ENCODE data around the gene VAC14. TPM values are rescaled to one million over a fixed set of nuclear protein-coding genes. Genes with fewer than 3 reads are reported as not detected.

VAC14 gene
- total and polyA plus RNA-seq, 2 of the 8 experiments (the other 6 are each of a cell fraction or from before 2014, with no cell fraction given) = 56.0 to 108 TPM

DNA sequence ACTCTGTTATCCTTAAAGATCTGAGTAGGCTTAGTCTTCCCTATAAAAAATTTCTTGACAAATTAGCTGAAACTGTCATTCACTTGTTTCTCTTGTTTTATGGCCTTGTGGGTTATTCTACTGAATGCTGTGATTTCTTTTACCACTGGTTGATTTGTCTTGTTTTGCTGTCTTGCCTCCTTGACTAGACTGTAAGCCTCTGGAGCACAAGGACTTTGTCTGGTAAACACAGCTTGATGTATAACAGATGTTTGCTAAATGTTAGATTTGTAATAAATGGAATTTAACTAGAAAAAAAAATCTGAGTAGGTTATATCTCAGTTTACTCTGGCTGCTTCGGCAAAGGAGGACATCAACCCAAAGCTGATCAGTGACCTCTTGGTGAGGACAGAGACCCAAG is 21.6 kb downstream of the VAC14 start:
- H3K9me3 ChIP-seq (ENCODE audit: insufficient read depth in 2 of 2, low read depth in 1 of 2, low read length in 1 of 2) = peaks cover 3 to 5% of the 10 kb centered on the region in 2 experiments; a peak in 1 of 4 replicates
- H3K27me3 ChIP-seq (replicated peaks in 1 of 4; ENCODE audit: control insufficient read depth in 3 of 4, extremely low read depth in 1 of 4, insufficient read depth in 3 of 4, low read length in 3 of 4) = no peaks in the 10 kb centered on the region
- no peak overlapping the region for H2BK120ac ChIP-seq (replicated peaks; ENCODE audit: low read depth, low read length)
- H3K4me3 ChIP-seq (ENCODE audit: extremely low read depth in 1 of 4, insufficient read depth in 2 of 4, low read depth in 3 of 4, low read length in 4 of 4) = no peak overlapping the region
- DNase-seq (ENCODE audit: low read depth in 1 of 2, low spot score in 2 of 2) (no peak), FAIRE-seq (no peak)
- no peak for TF ChIP-seq KDM4A (IDR thresholded peaks at IDR 0.05; ENCODE audit: low read depth, low read length, severe bottlenecking)
- no peak for TF ChIP-seq TAF7 (optimal IDR thresholded peaks at IDR 0.05; ENCODE audit: borderline replicate concordance, low read depth, low read length)
- 100% methylated on average over 1 of the region's 1 CpG; no CpG with 5 or more reads in 1 of the 2 experiments for WGBS, 2 experiments (ENCODE audit: extremely low coverage in 1 of 2, insufficient coverage in 1 of 2, insufficient read length in 1 of 2, insufficient replicate concordance in 2 of 2, low coverage in 1 of 2, low lambda C conversion rate in 2 of 2, missing lambda C conversion rate in 1 of 2)
- POLR2A ChIA-PET (ENCODE audit: partially characterized antibody) = interaction anchor here (1.0 to 2.2 kb wide), 5 partner anchors 9 to 97 kb away, joined by 3 to 6 read pairs (median 3); no protein-coding TSS in a partner anchor
- H2AK5ac ChIP-seq (ENCODE audit: low read depth, low read length) = no peak overlapping the region
- H2BK15ac ChIP-seq (ENCODE audit: low read length) = no peak overlapping the region
- H3K9ac ChIP-seq (replicated peaks in 1 of 4; ENCODE audit: extremely low read depth in 1 of 4, low read depth in 3 of 4, low read length in 3 of 4) = no peak overlapping the region
- H2AFZ ChIP-seq (ENCODE audit: low read length) = no peak overlapping the region
- no peak overlapping the region for H3K14ac ChIP-seq (ENCODE audit: insufficient read length)
- no peak overlapping the region for H4K5ac ChIP-seq (ENCODE audit: insufficient read length, low read depth, low read length)
- no peak overlapping the region for H3K4me2 ChIP-seq (ENCODE audit: insufficient read depth in 1 of 2, low read depth in 2 of 2, low read length in 2 of 2)
- no peaks in the 10 kb centered on the region for H3K23me2 ChIP-seq (ENCODE audit: low read depth, low read length)
- H3K56ac ChIP-seq (replicated peaks; ENCODE audit: insufficient read length, low read depth, low read length) = no peak overlapping the region
- no peak overlapping the region for H2BK12ac ChIP-seq (ENCODE audit: low read depth, low read length)
- no peak overlapping the region for H4K91ac ChIP-seq (replicated peaks; ENCODE audit: insufficient read length, low read length)
- H4K8ac ChIP-seq (ENCODE audit: extremely low read depth, insufficient read depth, low read length) = no peak overlapping the region
- no peaks in the 10 kb centered on the region; a peak in 1 of 7 replicates for H3K4me1 ChIP-seq (replicated peaks in 1 of 4; ENCODE audit: control insufficient read depth in 3 of 4, insufficient read depth in 4 of 4, low read length in 3 of 4)
- H3K79me1 ChIP-seq (ENCODE audit: low read depth, low read length) = no peaks in the 10 kb centered on the region
- no peak overlapping the region for H3K4ac ChIP-seq (replicated peaks; ENCODE audit: insufficient read length, low read depth, low read length)
- peaks cover 3 to 4% of the 10 kb centered on the region in 2 experiments for H4K20me1 ChIP-seq (replicated peaks in 1 of 2; ENCODE audit: control insufficient read depth in 1 of 2, insufficient read depth in 2 of 2, low read length in 2 of 2)
- peaks cover 22 to 48% (median 40%) of the 10 kb centered on the region in 4 experiments for H3K36me3 ChIP-seq (ENCODE audit: control insufficient read depth in 2 of 4, insufficient read depth in 4 of 4, low read length in 3 of 4)
- H3K18ac ChIP-seq (ENCODE audit: extremely low read depth, low read length) = no peak overlapping the region
- H3K23ac ChIP-seq (ENCODE audit: insufficient read length) = no peak overlapping the region
- CTCF ChIA-PET (ENCODE audit: partially characterized antibody) = interaction anchor here (0.7 to 3.4 kb wide), 4 partner anchors 8 to 124 kb away, joined by 3 to 22 read pairs (median 4); no protein-coding TSS in a partner anchor
- H2BK20ac ChIP-seq (ENCODE audit: low read length) = no peak overlapping the region
- H3K79me2 ChIP-seq (ENCODE audit: control insufficient read depth in 1 of 2, insufficient read depth in 2 of 2, low read length in 2 of 2) = no peaks in the 10 kb centered on the region
- no peak overlapping the region for H2BK5ac ChIP-seq (ENCODE audit: low read depth, low read length)
- no peak overlapping the region for H3K27ac ChIP-seq (ENCODE audit: low read depth, low read length)
